Activated CD4-positive, alpha-beta T cell treated with anti-CD3 and anti-CD28 coated beads for 1 hour (primary cell): Measurements from ENCODE around the gene TRIO.
"Not testable (repeated sequence)": the region's sequence is repeated elsewhere in the genome, so short reads cannot be mapped to it uniquely, and the experiment has no call there.

Source experiments
- DNase-seq: peaks from one replicate; pipeline ENCODE4 v3.0.0-alpha.2; 2020

Gene TRIO

DNA sequence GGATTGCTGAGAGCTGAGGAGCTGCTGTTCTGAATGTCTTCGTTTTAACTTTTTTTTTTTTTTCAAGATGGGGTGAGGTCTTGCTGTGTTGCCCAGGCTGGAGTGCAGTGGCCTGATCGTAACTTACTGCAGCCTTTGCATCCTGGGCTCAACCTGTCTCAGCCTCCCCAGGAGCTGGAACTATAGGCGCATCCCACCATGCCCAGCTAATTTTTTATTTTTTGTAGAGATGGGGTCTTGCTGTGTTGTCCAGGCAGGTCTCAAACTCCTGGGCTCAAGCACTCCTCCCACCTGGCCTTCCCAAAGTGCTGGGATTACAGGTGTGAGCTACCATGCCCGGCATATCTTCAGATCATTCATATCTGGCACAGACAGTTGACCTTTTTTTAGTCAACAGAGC is 46.5 kb downstream of the TRIO start:
- DNase-seq: no peak

DNA sequence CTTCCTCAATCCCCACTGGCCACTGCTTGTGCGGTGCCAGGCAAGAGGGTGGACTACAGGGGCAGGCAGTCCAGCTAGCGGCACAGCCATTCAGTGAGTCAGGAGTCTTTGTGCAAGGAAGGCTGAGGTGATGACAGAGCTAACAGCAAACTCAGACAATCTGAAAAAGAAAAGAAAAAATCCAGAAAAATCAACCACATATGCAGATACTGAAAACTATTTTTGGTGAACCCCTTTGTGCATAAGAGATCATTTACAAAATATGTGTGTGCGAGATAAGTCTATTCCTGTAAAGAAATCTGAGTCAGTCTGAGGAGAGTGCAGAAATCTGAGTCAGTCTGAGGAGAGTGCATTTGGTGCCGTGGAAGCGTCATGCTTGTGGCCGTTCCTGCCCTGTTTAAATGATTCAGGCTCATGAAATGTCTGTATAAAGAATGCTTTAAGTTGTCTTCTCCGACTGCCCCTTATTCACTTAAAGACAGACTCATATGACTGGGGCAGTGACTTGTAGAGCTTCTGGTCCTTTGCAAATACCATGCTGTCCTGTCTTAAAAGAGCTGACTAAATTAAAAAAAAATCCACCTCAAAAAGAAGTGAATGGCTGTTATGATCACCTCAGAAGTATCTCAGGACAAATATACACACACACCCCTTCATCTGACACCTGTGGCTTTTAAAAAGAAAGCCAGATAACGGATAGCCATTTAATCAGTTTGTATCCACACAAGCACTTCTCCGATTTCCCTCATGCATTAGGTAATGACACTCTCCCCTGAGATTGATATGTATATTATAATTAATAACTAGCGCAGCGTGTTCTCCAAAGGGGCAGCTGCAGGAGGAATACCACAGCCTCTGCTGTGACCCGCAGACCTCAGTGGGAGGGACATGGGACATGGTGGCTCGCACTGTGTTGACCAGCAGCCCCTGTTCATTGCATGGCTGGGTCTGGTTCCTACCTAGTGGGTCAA is 47.3 kb downstream of the TRIO start:
- no peak for DNase-seq

DNA sequence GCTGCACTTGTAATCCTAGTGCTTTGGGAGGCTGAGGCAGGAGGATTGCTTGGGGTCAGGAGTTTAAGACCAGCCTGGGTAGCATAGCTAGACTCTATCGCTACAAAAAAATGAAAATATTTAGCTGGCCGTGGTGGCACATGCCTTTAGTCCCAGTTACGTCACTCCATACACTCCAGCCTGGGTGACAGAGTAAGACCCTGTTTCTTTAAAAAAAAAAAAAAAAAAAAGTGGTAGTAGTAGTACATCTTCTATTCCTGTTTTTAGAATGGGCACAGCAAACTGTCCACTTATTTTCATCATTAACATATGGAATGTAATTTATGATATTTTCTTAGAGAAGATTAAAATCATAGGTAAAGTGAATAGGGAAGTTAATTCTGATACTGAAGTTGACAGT is 48.2 kb downstream of the TRIO start:
- no peak for DNase-seq

DNA sequence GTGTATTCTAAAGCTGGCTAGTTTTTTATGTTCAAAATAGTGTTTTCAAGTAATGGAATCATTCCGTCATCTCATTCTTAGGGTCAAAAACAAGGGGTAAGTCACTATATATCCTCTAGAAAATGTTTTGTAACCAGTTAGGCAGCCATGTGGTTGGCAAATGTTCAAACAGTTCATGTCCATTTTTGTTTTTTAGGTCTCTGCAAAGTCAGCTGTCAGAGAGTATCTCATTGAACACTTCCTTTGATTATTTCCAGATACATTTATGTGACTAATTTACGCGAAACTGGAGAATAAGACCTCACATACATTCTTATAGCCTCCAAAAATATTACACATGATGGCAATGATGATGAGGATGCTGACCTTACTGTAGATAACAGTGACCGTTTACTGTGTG is 50.4 kb downstream of the TRIO start:
- no peak for DNase-seq

DNA sequence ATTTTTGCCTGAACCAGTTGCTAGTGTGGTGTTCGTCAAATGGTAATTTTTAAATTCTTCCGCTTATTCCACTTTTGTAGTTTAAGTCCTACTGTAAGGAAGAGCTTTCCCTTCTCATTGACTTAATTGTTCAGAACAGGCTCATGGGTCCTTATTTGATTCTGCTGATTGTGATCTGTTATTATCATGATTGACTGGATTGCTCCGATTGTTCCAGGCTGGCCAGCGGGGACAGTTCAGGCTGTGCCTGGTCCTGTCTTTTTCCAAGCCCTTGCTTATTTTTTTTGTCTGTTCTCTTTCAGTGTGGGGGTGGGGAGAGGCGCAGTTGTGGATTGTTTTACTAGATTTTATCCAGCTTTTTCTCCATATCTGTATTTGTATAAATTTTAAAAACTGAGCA is 52.4 kb downstream of the TRIO start:
- DNase-seq: no peak

DNA sequence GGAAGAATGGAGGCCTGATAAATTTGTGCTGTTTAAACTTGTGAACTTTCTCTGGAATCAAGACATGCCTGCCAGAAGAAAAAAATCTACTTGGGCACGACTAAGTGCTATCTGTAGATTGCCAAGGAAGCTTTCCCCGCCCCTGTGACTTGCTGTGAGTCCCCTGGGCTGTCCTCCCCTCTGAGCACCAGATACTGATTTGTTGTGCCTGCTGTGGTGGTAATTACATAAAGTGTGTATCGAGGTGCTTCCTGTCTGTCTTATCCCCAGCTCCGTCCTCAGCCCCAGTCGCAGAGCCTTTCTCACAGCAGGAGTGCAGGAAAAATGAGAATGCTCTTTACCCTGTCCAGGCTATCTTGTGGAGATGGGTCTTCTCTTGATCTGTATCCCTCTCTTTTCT is 53.9 kb downstream of the TRIO start:
- DNase-seq: no peak

DNA sequence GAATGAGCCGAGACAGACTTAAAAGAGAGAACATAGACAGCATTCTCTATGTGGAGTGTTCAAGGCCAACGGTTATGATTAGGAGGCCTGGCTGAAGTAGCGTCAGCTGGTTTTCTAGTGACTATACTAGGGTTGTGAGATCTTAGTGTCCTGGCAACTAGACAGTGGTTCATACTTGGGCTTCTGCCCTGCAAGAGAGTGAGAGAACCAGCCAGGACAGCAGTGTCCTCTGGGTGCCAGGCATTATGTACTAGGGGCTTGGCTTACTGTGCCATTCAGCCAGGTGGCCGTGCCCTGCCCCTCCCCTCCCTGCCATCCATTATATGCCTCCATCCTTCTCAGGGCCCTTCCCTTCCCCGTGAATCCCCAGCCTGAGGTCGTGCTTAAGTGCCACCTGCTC is 56.8 kb downstream of the TRIO start:
- no peak for DNase-seq

DNA sequence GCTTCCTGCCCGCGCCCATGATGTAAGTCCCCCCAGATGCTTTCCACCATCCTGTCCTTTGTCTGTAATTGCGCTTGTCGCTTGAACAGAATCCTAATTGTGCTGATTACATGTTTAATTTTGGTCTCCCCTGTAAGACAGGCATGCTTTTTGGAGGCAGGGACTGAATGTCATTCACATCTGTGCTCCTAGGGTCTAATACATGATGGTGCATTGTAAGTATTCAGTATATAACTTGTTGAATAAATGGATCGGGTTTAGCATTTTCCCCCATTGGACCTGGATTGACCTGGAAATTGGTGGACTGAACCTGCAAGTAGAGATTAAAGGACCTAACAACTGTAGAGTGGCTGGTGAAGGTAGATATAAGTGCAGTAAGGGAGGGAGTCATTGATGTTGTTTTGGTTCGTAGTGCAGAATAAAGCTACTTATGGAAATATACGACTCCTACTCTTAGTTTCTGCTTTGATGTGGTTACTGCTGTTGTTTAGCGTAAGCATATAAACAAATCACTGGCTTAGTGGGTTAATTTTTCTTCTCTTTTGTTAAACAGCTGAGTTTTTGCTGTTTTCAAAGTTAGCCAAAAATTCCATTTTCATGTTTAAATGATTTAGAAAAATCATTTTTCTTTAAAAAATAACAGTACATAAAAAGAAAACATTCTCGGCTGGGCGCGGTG is 57.3 kb downstream of the TRIO start:
- DNase-seq: no peak

DNA sequence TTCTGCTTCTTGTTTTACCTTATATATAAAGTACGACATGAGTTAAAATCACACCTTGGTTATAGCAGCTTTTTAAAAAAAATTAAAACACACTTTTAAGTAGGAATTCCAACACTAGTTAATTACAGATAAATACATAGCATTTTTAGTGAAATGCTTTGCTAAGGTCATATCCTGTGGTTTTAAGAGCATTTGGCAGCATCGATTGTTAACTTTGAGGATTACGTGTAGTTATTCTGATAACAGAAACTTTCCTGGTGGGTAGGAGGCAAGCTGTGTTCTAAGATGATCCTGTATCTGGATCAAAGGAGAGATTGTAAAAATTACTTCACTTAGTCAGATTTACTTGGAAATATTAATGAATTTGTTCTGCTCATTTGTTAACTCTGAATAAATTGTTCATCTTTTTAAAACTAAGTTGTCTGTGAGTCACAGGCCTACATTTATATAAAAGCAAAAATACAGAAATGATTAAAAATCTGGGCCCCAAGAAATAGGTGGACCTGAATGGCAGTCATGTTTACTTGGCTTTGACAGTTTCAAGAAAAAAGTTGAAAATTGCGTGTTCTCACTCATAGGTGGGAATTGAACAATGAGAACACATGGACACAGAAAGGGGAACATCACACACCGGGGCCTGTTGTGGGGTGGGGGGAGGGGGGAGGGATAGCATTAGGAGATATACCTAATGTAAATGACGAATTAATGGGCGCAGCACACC is 58.3 kb downstream of the TRIO start:
- DNase-seq: no peak

DNA sequence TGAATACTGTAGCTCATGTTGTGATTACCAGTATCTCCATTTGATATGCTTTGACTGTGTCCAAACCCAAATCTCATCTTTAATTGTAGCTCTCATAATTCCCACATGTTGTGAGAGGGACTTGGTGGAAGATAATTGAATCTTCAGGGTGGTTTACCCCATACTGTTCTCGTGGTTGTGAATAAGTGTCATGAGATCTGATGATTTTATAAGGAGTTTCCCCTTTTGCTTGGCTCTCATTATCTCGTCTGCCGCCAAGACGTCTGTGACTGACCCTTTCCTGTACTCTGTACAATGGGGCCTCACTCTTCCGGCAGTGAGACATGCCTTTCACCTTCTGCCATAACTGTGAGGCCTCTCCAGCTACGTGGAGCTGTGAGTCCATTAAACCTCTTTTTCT is 59.3 kb downstream of the TRIO start:
- DNase-seq: no peak

DNA sequence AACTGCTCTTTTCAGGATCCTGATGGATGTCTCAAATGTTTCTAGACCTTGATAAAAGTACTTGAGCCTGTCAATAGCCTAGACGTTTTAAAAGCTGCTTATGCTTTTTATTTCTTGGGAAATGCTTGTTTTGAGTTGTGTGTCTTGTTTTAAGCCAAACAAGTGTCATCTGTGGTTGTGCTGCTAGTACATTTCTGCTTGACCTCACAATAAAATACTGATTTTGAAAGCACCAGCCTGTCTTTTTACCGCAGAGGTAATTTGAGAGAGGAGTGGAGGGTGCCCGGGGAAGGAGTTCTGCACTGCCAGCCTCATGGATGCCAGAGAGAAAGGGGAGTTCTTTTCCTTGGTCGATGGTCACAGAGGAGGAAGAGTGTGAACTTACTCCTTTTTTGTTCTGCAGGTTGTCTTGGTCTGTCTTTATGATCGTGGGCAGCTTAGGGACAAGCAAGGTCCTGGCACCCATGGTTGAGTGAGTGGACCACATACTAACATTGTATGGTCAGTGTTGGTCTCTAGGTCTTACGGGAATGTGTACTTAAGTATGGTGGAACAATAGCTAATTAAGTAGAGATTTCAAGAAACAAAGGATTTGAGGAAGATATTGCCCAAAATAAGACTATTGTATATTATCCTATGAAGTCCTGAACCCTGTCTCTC is 61.0 kb downstream of the TRIO start:
- DNase-seq: no peak

DNA sequence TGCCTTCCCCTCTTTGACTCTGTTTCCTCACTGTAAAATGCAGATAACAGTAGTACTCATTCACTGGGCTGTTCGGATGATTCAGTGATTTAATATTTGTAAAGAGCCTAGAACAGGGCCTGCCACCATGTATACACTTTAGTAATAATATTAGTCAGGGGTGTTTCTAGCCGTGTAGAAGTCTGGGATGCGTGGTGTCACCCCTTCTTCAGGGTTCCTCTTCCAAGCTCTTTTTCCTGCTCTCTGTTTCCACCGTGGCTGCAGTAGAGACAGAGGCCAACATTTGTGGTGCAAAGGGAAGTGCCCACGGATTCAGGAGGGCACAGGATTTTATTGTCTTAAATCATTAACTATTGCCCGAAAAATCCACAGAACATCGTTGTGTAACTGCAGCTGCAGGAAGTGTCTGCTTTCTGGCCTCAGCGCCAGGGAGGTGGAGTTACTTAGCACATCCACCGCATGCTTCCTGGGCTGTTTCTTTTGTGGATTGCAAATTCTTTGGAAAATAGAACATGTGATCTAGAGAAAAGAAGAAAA is 61.7 kb downstream of the TRIO start:
- no peak for DNase-seq

DNA sequence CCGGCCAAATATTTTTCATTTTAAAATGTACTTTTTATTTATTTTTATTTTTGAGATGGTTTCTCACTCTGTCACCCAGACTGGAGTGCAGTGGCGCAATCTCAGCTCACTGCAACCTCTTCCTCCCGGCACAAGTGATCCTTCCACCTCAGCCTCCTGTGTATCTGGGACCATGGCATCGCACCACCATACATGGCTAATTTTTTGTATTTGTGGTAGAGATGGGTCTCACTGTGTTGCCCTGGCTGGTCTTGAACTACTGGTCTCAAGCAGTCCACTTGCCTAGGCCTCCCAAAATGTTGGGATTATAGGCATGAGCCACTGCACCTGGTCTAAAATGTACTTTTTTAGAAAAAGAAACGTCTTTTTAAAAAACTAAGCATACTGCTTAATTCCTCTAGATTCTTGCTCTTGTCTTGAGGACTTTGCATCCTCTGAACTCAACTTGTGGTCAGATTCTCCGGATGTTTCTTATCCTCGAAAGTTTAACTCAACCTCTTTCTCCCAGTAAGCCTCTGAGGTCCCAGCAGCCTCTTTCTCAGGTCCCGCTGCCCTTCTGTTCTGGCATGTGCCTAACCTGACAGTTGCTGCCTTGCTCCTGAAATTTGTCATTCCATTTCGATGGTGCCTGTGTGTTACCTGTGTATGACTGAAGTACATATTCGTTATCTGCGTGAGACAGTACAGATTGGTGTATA is 63.0 kb downstream of the TRIO start:
- DNase-seq: no peak

DNA sequence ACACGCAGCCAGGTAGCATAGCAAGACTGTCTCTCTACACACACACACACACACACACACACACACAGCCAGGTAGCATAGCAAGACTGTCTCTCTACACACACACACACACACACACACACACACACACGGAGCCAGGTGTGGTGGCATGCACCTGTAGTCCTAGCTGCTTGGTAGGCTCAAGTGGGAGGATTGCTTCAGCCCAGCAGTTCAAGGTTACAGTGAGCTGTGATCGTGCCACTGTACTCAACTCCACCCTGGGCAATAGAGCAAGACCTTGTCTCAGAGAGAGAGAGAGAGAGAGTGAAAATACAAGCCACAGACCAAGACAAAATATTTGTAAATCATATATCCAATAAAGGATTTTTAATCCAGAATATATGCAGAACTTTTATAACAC is 64.3 kb downstream of the TRIO start:
- DNase-seq: not testable (repeated sequence)

DNA sequence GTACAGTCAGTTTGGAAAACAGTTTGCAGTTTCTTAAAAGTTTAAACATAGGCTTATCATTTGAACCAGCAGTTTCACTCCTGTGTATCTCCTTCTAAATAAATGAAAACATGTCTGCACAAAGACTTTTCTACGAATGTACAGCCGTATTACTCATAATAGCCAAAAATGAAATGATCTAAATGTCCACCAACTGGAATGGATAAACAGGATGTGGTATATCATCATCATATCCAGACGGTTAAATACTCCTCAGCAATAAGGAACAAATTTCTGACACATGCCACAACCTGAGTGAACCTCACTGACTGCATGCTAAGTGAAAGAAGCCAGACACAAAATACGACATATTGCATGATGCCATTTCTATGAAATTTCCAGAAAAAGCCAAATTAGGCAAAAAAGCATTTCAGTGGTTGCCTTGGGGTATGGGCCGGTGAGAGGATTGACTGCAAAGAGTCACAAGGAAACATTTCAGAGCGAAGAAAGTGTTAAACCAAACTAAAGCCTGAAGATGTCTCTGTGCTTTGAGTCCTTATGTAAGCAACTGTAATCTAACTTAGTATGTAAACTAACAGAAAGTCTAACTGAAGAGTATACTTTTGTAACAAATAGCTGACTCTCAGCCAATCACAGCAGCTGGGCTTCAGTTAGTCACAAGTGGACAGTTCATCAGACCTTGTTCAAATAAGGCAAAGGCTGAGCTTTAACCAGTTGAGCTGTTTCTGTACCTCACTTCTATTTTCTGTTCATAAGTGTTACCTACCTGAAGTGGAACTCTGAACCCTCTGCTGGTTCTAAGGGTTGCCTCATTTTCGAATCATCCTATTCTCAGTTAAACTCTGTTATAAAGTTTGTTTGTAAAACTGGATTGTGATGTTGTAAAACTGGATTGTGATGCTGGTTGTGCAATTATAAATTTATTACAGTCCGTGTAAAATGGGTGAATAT is 65.2 kb downstream of the TRIO start:
- no peak for DNase-seq

DNA sequence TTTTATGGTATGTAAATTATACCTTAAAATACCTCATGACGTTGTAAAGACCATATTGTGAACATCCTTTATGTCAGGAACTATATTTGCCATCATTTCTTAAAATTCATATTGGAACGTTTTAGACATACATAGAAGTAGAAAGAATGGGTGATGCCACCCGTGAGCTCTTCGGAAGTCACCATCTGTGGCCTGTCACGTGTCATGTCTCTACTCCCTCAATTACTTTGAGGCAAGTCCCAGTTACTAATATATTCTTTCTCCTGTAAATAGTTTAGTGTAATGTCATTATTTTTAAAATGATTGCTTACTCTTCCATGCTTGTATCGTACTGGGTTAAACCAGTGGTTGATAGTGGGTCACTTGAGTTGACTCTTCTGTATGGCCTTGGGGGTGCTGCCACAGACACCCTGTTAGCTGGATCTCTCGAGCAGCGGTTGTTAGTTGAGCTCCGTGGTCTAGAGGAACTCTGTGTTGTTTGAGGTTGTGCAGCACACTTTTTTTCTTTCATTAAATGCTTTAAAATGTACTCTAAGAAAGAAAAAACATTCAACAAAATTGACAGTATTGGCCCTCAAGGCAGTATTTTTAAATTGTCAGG is 66.2 kb downstream of the TRIO start:
- DNase-seq: no peak

DNA sequence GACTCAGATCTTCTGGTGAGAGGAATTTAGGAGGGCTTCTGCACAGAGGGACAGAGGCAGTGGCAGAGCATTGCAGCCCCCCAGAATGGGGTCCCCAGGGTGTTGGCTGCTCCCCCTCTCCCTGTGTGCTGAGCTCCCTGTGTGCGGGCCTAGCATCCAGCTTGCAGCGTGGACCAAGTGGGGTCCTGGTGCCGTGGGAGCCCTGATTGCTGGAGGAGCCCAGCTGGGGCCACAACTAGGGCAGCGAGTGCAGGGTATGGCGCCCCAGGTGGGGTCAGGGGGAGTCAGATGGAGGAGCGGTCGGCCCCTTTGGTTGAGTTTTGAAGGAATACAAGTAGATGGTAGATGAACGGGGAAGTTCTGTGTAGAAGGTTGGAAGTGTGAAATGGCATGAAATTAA is 66.7 kb downstream of the TRIO start:
- DNase-seq: no peak

DNA sequence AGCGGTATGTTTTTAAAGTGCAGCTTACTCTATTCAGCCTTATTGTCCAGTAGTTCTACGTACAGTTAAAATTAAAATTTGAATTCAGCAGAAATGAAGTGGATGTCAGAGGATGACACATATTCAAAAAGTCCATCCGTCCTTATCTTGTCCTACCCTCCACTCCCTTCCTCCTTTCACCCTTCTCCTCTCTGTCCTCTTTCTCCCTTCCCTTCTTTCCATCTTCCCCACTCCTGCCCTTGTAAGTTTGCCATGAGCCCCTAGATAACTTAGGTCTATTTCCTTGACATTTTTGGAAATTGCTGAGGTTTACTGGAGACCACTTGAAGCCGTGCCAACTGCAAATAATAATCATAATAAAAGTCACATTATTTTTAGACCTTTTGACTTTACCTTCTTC is 67.6 kb downstream of the TRIO start:
- DNase-seq: no peak

DNA sequence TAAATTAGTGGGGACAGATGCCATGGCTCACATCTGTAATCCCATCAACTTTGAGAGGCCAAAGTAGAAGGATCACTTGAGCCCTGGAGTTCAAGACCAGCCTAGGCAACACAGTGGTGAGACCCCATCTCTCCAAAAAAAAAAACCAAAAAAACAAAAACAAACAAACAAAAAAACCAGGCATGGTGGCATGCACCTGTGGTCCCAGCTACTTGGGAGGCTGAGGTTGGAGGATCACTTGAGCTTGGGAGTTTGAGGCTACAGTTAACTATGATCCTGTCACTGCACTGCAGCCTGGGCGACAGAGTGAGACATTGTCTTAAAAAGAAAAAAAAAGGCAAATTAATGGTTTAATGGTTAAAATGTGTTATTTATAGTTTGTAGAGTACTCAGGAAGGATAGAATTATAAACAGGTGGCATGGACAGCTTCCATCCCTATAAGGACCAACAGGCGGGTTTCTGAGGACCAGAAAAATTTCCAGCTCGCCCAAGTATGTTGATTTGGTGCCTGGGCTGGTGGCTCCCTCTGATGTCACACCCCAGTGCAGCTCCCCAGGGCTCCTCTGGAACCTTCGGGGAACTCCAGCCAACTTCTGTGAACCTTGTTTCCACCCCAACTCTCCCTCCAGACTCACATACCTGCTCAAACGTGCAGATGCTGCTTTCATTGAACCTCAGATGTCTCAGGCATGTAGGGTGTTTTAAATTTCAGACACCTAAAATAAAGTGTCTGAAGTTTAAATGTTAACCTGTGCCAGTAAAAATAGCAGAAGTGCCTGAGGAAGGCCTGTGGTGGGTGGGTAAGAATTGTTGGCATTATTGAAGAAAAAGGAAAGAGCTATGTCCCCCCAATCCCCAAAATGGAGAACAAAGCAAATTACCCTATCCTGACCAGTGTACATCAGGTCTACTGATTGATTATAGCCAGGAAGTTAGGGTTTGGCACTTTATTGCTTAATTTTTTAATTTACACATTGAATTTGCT is 69.0 kb downstream of the TRIO start:
- DNase-seq: no peak
